Mammary epithelial cell (primary cell): ENCODE results near the gene CORO1C.

Experiments
- CTCF ChIP-seq, 2 donors: IDR thresholded peaks in 1 of 2; conservative IDR thresholded peaks in 1 of 2; 2 replicates each; pipeline ENCODE4 v1.5.1; 2011 to 2012; ENCODE audit warnings: inconsistent platforms in 2 of 2, low read length in 2 of 2, mild to moderate bottlenecking in 2 of 2, control low read depth in 1 of 2, low read depth in 1 of 2; ENCODE audit not compliant: insufficient read depth in 1 of 2; ENCODE audit errors: extremely low read depth in 1 of 2
- EZH2 ChIP-seq: IDR thresholded peaks from 2 replicates; pipeline ENCODE4 v1.6.1; 2012; ENCODE audit warnings: low read length, inconsistent platforms, borderline replicate concordance

- TF ChIP-seq CTCF (conservative IDR thresholded peaks at IDR 0.05 in 1 of 2, IDR thresholded peaks at IDR 0.05 in 1 of 2; ENCODE audit: extremely low read depth in 1 of 2, insufficient read depth in 1 of 2, low read depth in 1 of 2, low read length in 2 of 2) (no peak), EZH2 (no peak)
These were observed 83.6 kb downstream of the CORO1C start for GRCh38 chr12:108647585-108648287.
